Glutamatergic neuron (in vitro differentiated cells): ENCODE results near the gene HTRA3. TPM values are rescaled to one million over a fixed set of nuclear protein-coding genes. Genes with fewer than 3 reads are reported as not detected.
A peak's percentile ranks its signal among the peaks of the same experiment; 100 is the strongest.

Experiments
- DNase-seq: peaks from one replicate; pipeline ENCODE4 v3.0.0; 2022
- H3K27ac Mint-ChIP-seq: one replicate; pipeline ENCODE4 v1.8.0; 2020; ENCODE audit warnings: mild to moderate bottlenecking, mixed read lengths, inconsistent platforms; ENCODE audit not compliant: unreplicated experiment
- H3K27me3 Mint-ChIP-seq: one replicate; pipeline ENCODE4 v1.8.0; 2020; ENCODE audit warnings: mild to moderate bottlenecking, moderate library complexity, mixed read lengths, inconsistent platforms; ENCODE audit not compliant: unreplicated experiment
- H3K36me3 Mint-ChIP-seq: one replicate; pipeline ENCODE4 v1.8.0; 2020; ENCODE audit warnings: mild to moderate bottlenecking, mixed read lengths, inconsistent platforms; ENCODE audit not compliant: unreplicated experiment
- H3K4me1 Mint-ChIP-seq: one replicate; pipeline ENCODE4 v1.8.0; 2020; ENCODE audit warnings: mild to moderate bottlenecking, low read depth, mixed read lengths, inconsistent platforms; ENCODE audit not compliant: unreplicated experiment
- H3K4me3 Mint-ChIP-seq: one replicate; pipeline ENCODE4 v1.8.0; 2020; ENCODE audit warnings: mild to moderate bottlenecking, mixed read lengths, inconsistent platforms; ENCODE audit not compliant: unreplicated experiment
- H3K9me3 Mint-ChIP-seq: one replicate; pipeline ENCODE4 v1.8.0; 2020; ENCODE audit warnings: mild to moderate bottlenecking, moderate library complexity, mixed read lengths, inconsistent platforms; ENCODE audit not compliant: unreplicated experiment
- total RNA-seq: library from RNA; stranded (reverse); fragmentation: NEBNext Ultra II Directional; extraction: Animal tissue kit (Norgen Biotek cat#: 25700); gene quantifications from one replicate; pipeline ENCODE4 v1.2.1, GENCODE V29; 2021; ENCODE audit not compliant: unreplicated experiment
- TF ChIP-seq, protein P1 (sequence below): fragments of 200-600 bp; sonication (generic); IDR thresholded peaks from one replicate; pipeline ENCODE4 v1.5.0; 2021; ENCODE audit not compliant: partially characterized antibody, unreplicated experiment

HTRA3 gene
- total RNA-seq, 1 donor from 2014 or later = 0.64 TPM

DNA sequence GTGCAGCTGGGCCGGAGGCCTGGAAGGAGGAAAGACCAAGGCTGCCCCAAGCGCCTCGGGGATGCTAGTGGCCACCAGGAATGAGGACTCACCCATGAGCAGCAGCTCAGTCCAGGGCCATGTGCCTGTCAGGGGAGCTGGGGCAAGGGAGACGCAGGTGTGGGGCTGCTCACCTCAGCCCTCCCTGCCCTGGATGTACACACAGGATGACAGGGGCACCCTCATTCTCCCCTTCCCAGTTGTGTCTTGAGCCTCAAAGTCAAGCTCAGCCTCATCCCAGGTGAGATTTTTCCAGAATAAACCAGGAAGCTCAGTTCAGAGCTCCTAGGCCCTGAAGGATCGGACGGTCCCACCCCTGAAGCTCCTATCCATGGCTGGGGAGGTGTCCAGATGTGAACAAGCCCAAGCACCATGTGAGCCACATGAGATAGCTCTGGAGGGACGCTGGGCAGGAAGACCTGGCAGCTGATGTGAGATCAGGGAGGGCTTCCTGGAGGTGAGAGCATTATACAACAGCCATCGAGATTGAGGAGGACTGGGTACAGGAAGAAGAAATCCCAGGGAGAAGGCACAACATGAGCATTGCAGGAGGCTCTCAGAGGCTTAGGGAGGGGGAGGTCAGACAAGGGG is 23.0 kb downstream of the HTRA3 start:
- Mint-ChIP-seq H3K4me3 (no peak overlapping the region), H3K36me3 (no peaks in the 10 kb centered on the region), H3K27ac (no peak overlapping the region), H3K4me1 (peaks cover 2% of the 10 kb centered on the region), H3K9me3 (peaks cover 7% of the 10 kb centered on the region), H3K27me3 (peaks cover 7% of the 10 kb centered on the region)
- TF ChIP-seq, protein P1, sequence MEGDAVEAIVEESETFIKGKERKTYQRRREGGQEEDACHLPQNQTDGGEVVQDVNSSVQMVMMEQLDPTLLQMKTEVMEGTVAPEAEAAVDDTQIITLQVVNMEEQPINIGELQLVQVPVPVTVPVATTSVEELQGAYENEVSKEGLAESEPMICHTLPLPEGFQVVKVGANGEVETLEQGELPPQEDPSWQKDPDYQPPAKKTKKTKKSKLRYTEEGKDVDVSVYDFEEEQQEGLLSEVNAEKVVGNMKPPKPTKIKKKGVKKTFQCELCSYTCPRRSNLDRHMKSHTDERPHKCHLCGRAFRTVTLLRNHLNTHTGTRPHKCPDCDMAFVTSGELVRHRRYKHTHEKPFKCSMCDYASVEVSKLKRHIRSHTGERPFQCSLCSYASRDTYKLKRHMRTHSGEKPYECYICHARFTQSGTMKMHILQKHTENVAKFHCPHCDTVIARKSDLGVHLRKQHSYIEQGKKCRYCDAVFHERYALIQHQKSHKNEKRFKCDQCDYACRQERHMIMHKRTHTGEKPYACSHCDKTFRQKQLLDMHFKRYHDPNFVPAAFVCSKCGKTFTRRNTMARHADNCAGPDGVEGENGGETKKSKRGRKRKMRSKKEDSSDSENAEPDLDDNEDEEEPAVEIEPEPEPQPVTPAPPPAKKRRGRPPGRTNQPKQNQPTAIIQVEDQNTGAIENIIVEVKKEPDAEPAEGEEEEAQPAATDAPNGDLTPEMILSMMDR = no peak
- no peak for DNase-seq

DNA sequence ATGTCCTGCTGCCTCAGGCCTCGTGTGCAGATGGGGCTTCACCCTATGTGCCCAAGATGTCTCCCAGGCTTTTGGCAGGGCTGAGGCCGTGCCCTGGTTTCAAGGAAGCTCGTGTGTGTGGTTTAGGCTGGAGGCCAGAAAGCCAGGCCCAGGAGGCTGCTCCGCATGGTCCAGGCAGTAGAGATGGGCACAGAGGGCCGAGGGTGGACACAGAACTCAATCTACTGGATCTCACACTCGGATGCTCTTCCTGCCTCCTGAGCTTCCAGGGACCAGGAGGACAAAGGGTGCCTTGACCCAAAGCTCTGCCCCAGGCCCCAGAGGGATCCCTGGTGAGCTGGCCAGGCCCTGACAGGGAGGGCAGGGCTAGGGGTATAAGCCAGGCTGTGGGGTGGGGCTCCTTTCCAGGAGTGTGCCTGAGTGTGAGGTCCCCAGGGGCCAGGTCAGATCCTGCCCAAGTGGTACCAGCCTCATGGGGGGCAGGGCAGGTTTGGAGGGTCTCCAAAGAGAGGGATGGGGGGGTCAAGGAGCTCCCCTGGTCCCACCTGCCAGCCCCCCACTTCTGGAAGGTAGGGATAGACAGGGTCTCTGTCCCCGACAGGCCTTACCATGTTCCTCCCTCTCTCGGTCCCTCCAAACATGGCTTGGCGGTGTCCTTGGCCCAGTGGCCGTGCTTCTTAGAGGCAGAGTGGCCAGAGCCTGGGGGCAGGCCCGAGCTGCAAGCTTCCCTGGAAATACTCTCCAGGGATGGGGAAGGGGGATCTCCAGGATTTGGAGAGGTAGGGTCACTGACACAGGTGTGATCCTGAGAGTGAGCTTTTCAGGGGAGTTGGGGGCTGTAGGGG is 23.8 kb downstream of the HTRA3 start:
- DNase-seq = peak; percentile 5
- peaks cover 8% of the 10 kb centered on the region for H3K9me3 Mint-ChIP-seq
- H3K36me3 Mint-ChIP-seq = no peaks in the 10 kb centered on the region
- TF ChIP-seq, protein P1 = no peak
- H3K27ac Mint-ChIP-seq = no peak overlapping the region
- H3K27me3 Mint-ChIP-seq = peaks cover 10% of the 10 kb centered on the region
- no peak overlapping the region for H3K4me3 Mint-ChIP-seq
- peaks cover 2% of the 10 kb centered on the region for H3K4me1 Mint-ChIP-seq

DNA sequence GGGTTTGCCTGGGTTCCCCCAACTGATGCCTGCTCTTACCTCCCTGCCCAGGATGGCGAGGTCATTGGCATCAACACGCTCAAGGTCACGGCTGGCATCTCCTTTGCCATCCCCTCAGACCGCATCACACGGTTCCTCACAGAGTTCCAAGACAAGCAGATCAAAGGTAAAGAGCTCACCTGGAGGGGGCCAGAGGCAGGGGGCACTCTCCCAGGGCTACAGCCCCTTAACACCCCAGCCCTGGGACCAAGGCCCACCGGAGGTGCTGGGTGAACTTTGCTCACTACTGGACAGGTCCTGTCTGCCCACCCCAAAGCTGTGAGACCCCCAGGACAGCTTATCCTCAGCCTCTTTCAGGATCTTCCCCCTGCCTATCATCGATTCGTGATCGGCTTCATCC is 24.5 kb downstream of the HTRA3 start:
- peaks cover 10% of the 10 kb centered on the region for H3K27me3 Mint-ChIP-seq
- no peak overlapping the region for H3K4me3 Mint-ChIP-seq
- peaks cover 8% of the 10 kb centered on the region for H3K9me3 Mint-ChIP-seq
- TF ChIP-seq, protein P1 = no peak
- H3K36me3 Mint-ChIP-seq = no peaks in the 10 kb centered on the region
- H3K4me1 Mint-ChIP-seq = peaks cover 2% of the 10 kb centered on the region
- DNase-seq = peak; percentile 13
- no peak overlapping the region for H3K27ac Mint-ChIP-seq

DNA sequence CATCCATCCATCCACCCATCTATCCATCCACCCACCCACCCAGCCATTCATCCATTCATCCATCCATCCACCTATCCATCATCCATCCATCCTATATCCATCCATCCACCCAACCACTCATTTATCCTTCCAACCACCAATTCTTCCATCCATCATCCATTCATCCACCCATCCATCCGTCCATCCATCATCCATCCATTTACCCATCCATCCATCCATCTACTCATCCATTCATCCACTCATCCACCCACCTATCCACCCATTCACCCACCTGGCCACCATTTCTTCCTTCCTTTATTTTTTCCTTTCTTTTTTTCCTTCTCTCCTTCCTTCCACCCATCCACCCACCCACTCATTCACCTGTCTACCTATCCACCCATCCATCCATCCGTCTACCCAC is 25.2 kb downstream of the HTRA3 start:
- TF ChIP-seq, protein P1 = no peak
- no peak overlapping the region for H3K27ac Mint-ChIP-seq
- no peak for DNase-seq
- H3K9me3 Mint-ChIP-seq = peaks cover 8% of the 10 kb centered on the region
- peaks cover 2% of the 10 kb centered on the region for H3K4me1 Mint-ChIP-seq
- peaks cover 5% of the 10 kb centered on the region for H3K36me3 Mint-ChIP-seq
- H3K27me3 Mint-ChIP-seq = peaks cover 10% of the 10 kb centered on the region
- H3K4me3 Mint-ChIP-seq = no peak overlapping the region

DNA sequence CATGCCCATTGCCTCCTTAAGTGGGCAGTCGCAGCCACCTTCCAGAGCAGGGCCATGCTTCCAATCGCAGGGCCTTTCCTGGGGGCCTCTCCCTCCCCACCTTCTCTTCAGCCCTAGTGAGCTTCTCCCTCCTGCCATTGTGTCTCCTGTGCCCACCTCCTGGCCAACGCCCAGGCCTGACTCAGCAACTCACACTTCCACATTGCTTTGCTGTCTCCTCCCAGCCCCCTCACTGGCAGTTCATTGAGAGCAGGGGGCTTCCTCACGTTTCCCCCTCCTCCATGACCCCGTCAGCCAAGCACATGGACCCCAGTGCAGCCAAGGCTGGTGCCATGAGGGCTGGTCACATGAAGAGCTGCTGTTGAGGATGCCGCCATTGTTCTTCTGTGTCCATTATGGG is 25.9 kb downstream of the HTRA3 start:
- DNase-seq = peak; percentile 1
- H3K9me3 Mint-ChIP-seq = peaks cover 6% of the 10 kb centered on the region
- TF ChIP-seq, protein P1 = no peak
- H3K4me1 Mint-ChIP-seq = peaks cover 2% of the 10 kb centered on the region
- peaks cover 6% of the 10 kb centered on the region for H3K36me3 Mint-ChIP-seq
- H3K4me3 Mint-ChIP-seq = no peak overlapping the region
- H3K27me3 Mint-ChIP-seq = peaks cover 5% of the 10 kb centered on the region
- no peak overlapping the region for H3K27ac Mint-ChIP-seq
